NCI-H345 treated with DMSO at 0.1 percent for 48 hours (cell line): ENCODE results near the gene NSUN7.
A peak's percentile ranks its signal among the peaks of the same experiment; 100 is the strongest.
"Not testable (repeated sequence)": the region's sequence is repeated elsewhere in the genome, so short reads cannot be mapped to it uniquely, and the experiment has no call there.

Source experiments
- DNase-seq: peaks from one replicate; lab custom pipeline; 2025; ENCODE audit not compliant: unreplicated experiment; lab: John Stamatoyannopoulos, UW

The NSUN7 gene

DNA sequence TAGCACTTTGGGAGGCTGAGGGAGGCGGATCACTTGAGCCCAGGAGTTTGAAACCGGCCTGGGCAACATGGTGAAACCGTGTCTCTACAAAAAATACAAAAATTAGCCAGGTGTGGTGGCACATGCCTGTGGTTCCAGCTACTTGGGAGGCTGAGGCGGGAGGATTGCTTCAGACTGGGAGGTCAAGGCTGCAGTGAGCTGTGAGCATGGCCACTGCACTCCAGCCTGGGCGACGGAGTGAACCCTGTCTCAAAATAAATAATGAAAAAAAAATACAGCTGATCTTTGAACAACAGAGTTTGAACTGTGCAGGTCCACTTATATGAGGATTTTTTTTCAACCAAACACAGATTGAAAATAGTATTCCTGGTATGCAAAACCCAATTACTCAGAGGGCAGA, 67.4 kb downstream of the NSUN7 start:
- DNase-seq = not testable (repeated sequence)

DNA sequence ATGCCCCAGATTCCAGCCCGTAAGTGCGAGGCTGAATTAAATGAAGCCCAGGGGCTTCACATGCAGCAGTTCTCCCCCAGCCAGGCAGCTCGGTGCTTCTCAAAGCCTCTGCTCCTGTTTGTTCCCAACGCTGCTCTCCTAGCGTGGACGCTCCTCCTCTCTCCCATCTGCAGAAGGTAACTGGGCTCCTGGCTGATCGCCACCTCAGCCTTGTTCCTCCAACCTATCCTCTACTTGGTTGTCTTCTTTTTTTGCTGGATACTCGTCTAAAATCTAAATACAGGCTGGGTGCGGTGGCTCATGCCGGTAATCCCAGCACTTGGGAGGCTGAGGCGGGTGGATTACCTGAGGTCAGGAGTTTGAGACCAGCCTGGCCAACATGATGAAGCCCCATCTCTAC, 70.3 kb downstream of the NSUN7 start:
- DNase-seq = no peak

DNA sequence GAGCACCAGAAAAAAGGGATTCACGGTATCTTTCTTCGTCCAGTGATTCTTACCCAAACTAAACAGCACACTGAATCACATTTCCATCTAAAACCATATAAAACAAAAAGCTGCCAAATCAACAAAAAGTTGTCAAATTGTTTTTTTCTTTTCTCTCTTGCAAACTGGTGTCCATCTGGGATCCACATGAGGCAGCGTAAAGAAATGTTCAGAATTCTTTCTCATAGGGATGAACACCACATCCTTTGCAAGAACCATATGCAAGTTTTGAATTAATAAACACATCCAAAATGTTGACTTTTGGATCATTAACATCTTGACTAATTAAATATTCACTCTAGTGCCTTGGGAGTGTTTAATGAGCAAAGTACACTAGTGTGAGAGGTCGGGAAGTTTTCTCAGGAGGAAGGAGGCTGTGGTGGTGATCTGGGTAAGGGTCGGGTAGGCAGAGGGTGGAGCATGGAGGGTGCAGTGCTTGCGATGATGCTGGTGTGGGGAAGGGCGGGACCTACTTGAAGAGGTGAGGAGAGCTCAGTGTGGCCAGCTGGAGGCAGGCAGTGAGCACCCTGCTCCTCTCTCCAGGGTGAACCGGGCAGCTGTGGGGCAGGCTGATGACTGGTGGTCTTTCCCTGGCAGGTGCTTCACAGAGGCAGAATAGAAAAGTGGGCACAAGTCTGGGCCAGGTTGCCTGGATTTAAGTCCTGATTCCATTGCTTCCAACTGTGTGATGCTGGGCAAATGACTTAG, 72.8 kb downstream of the NSUN7 start:
- no peak for DNase-seq

DNA sequence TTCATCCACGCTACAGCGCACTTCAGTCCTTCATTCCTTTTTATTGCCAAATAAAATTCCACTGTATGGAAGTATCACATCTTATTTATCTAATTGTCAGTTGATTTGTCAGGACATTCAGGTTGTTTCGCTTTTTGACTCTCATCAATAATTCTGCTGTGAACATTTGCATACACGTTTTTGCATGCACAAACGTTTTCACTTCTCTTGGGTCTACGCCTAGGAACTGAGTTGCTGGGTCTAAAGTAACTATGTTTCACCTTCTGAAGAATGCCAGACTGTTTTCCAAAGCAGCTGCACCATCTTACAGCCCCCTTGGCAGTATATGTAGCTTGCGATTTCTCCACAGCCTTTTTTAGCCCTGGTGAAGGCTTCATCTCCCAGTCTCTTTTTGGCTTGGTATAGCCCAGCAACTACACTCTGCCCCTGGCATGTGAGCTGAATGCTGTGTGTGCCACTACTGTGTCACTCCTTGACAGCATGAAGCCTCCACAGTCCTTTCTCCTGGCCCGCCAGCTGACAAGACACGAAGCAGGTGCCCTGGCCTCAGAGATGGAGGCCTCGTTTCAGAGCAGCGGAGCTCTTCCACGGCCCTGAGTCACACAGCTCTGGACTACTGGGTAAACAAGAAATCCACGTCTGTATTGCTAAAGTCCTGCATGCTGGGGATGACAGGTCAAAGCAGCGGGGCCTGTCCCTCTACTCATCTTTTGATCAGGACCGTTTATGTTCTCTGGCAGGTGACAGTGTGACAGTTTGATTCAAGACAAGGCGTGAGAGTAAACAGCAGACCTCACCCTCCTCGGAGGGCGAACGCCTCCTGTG, 75.5 kb downstream of the NSUN7 start:
- DNase-seq = no peak

DNA sequence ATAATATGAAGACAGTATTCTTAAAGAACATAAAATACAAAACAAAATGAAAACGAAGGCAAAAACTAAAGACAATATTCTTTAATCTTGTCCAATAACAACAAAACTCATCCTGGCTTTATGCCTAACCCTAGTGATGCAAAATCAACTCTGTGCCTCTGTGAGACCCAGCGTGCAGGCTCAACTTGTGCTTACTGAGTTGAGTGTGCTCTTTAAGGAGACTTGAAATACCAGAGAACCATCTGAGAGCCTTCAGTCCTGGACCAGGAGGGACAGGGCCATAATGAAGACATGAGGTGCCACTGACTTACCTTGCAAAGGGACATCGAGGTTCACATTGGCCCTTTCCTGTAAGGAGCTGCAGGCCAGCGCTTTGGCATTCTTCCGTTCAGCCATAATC, 77.1 kb downstream of the NSUN7 start:
- no peak for DNase-seq

DNA sequence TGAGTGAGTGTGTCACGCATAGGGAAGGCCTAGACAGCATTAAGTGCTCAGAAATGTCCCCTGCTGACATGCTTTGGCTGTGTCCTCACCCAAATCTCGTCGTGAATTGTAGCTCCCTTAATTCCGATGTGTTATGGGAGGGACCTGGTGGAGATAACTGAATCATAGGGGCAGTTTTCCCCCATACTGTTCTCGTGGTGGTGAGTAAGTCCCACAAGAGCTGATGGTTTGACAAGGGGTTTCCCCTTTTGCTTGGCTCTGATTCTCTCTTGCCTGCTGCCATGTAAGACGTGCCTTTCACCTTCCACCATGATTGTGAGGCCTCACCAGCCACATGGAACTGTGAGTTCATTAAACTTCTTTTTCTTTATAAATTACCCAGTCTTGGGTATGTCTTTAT, 78.0 kb downstream of the NSUN7 start:
- DNase-seq = no peak

DNA sequence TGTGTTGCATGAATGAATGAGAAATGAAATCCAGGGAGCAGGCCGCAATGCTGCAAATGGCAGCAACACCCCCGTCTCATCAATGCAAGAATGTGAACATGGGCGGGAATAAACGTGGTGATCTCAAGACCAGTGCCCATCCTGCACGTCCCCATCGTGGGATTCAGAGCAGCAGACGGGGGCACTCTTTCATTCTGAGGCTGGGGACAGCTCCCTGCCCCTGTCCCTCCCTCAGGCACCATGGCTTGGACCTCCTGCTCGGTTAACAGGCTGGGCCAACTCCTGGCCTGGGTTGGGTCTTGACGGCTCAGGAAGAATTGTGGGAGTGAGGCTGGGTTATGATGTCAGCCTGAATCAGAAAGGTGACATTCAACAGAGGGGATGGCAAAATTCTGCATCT, 78.9 kb downstream of the NSUN7 start:
- no peak for DNase-seq

DNA sequence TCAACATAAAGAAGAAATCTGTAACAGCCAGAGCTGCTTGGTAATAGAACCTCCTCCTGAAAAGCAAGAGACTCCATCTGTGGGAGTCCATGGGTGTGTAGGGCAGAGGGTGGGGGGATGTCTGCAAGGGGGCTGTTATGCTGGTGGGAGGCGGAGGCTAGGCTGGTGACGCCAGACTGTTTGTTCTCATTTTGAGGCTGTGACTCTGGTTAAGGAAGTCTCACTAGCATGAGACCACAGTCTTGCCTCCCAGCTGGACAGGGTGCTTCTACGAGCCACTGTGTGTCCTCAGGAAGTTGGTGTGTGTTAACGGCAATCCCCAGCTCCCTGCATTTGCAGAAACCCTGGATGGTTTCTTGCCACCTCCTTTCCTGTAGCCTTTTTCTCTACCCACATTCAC, 79.8 kb downstream of the NSUN7 start:
- no peak for DNase-seq

DNA sequence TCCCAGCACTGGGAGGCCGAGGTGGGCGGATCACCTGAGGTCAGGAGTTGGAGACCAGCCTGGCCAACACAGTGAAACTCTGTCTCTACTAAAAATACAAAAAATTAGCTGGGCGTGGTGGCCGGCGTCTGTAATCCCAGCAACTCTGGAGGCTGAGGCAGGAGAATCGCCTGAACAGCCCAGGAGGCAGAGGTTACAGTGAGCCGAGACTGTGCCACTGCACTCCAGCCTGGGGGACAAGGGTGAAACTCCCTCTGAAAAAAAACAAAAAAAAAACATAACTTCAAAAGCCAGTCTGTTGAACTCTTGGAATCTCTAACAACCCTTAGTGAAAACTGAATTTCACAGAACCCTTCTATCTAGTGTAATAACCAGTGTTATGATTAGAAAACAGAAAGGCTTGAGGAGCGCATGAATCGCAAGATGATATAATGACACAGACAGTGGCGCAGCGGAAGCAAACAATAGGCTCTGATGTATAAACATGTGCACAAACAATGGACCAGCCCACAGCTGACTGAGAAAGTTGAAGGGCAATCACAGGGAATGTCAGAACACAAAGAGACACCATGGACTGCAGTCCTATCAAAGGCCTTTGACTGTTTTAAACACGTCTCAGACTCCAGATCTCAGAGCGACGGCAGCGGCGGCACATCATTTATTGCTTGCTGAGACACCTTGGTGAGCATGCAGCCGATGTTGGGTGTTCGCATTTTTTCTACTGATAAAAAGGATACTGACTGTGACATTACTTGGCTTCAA, 81.6 kb downstream of the NSUN7 start:
- DNase-seq = no peak

DNA sequence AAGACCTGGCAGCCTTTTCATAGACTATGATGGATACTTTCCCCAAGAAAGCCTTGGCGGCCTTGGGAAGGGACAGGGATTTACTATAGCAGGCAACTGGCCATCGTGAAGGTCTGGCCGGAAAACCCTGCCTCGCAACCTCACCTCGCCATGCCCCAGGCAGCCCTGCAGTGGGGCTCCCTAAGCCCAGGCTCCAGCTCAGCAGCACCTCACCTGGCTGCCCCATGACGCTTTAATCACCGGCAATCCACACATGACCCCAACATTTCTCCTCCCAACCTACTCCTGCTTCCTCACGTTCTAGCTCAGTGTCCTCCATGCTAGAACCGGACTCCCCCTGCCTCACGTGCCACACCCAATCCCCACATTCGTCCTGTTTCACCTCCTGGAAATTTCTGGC, 82.4 kb downstream of the NSUN7 start:
- DNase-seq = no peak

DNA sequence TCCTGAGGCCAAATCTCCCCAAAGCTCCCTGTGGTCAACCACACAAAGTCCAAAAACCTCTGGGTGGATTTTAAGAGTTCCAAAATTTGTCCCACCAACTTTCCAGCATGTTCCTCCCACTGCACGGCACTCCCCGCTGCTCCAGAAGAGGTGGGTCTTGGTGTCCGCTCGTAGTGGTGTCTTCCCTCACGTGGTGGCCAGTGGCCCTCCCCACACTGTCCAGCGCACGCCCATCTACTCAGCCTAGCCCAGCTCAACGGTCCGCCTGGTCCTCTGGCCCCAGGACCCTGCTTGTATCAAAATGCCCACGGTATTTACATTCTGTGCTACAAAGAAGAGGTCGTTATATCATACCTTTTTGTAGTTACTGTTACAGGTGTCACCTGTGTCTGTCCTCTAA, 83.5 kb downstream of the NSUN7 start:
- no peak for DNase-seq

DNA sequence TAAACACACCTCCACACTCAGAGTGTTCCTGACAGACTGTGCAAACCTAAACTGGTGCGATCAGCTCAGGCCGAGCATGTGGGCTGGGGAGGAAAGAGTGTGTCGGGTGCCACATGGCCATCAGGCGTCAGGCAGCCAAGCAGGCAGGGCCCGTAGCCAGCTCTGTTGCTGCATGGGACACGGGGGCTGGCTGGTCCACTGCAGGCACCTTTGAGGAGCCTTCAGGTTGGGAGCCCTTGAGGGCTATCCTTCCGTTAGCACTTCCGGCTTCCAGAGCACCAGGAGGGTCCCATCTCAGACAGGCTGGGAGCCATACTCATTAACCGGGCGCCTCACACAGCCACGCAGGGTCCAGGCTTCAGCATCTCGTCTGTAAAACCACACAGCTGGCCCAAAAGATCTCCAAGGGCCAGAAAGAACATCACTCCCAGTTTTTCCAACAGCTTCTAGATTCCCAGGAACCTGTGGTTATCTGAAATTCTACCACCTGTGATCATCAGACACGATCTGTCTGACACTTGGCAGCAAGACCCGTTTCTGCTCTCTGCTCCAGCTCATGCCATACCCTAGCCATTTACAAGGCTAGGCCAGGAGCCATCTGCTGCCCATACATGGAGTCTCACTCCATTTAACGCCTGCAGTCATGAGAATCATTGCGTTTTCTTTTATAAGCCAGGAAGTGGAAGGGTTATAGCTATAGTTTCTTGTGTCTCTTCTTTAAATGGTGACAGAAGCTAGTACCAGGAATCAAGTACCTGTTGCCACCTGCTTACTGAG, 87.5 kb downstream of the NSUN7 start:
- no peak for DNase-seq

DNA sequence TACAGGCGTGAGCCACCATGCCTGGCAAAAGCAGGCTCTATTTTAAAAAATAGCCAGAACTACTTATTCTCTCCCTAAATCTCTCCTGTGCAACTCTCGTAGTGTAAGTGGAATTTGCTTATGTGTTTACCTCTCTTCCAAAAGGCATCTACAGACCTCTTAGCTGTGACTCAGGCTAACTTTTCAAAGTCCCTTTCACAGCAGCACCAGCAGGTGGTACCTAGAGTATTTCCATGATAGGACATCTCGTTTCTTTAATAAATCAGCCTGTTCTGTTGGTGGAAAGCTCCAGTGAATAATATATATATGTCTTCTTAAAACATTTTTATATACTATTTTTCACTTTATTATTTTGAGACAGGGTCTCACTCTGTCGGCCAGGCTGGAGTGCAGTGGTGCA, 89.0 kb downstream of the NSUN7 start:
- DNase-seq = no peak

DNA sequence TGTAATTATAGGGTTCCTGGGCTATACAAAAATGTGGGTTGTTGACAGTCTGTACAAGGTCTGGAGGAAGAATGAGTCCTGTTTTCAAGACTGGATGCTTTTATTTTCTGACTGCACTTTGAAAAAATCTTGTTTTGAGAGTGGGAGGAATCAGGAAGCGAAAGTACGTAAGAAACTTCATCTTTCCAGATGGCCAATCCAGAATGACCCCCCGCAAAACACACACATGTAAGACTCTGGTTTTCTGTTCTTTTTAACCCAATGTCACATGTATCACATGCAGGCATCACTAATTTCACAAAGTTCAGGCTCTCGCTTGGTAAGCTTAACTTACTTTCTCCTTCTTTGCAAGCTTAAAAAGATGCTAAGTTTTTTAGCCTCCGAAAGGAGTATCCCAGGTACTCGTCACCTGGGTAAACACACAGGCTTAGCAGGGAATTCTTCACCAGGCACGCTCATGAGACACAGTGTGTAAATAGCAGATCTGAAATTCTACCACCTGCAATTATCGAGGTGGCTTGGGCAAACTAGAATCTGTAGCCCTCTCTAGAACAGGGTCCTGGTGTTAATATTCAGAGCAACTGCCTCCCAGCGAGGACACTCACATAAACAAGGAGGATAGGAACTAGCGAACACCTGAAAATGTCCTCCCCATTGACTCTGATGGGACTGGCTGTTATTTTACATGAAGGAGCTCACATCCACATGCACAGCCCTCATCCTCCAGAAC, 90.7 kb downstream of the NSUN7 start:
- DNase-seq = no peak

DNA sequence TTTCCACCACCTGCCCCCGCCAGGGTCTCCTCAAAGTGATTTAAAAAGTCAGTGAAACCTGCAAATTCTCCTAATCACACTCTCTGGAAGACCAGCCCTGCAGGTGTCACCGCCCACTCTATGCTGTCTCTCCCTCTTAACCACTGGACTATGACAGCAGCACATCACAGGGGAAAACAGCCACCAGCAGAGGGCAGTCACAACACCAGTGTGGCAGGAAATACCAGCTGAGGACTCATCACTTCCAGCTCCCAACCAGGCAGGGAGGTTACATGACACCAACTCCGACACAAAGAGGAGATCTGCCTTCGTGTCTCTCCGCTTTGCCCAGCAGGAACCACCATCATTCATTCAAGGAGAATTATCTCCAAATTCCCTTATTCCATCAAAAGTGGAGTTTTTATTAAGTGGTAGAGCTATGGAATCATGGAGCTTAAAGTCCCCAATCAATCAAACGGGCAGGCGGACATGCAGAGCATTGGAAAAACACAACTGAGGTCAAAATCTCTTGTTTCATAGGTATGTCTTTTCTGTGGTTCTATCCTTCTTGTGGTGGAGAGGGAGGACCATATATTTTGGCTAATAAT, 91.3 kb downstream of the NSUN7 start:
- peak; percentile 27 for DNase-seq

DNA sequence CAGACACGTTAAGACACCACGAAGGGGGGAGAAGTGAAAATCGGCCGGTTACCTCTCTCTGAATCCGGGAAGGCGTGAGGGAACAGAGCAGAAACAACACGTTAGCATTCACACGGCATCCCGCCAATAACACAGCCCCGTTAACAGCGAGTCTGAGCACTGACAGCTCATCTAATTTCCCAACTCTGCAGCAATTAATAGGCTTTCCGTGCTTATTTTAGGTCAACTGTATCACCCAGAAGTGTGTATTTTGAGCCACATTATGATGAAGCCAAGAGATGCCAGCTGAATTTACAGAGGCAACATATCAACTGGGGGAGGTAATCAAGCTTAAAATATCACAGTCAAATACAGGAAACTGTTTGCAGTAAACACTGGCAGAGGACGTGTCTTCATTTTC, 92.6 kb downstream of the NSUN7 start:
- DNase-seq = no peak

DNA sequence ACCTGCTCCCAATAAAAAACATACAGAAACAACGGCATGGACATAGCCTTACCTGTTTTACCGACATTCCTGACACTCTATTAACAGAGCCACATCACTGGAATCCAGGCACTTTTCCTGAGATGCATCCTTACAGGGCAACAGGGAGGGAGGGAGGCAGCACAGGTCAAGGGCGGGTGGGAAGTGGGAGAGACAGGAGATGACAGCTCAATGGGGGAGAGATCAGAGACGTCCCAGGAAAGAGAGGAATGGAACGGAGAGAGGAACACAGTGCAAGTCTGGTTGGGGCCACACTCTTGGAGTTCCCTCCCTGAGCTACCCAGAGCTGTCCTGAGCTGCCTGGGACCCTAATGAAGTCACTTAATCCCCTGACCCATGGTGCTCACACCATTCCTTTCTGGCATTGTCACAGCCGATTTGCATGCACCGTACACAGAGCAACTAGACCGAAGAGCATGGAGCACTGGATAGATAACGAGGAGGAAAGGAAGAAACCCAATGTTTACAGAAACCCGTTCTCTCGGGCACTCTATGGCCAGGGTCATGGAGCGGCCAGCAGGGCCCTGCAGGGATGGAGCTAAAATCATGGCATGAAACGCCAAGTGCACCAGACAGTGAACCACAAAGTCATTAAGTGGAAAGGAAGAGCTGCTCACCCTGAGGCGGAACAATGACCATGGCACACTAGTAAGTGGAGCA, 93.1 kb downstream of the NSUN7 start:
- DNase-seq = no peak

DNA sequence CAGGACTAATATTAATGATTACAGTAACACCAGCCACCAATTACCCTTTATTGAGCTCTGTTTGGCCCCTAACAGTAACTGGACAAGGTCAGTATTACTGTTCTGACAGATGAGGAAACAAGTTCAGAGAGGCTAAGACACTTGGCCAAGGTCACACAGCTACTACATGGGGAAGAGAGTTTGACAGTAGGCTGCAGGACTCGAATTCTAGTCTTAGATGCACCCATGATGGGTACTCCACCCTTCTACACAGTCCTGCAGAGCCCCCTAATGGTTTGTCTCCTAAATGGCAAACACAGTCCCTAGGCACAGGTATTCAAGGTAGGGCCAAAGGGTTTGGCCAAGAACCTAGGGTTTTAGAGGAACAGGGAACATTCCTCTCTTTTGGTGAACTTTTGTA, 93.9 kb downstream of the NSUN7 start:
- DNase-seq = no peak

DNA sequence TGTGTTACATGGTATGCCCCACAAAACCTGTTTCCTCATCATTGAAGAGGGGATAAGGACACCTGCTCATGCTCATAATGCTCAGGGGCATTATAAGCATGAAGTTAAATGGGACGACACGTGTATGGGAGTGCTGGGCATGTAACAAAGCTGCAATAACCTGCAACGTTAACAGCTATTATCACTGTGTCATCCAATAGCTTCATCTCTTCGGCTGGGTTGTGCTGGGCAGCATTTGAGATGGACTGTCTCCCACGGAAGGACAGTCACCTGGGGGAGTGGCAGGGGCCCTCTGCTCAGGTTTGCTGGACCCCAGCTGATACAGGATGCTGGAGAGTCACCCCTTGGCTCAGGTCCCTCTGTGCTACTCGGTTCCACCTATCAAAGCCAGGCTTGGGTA, 94.5 kb downstream of the NSUN7 start:
- DNase-seq = no peak
